Measurements from ENCODE around the gene GRIN2A.

GRIN2A gene

GRCh38 chr16:9965079-9965478, 217.1 kb downstream of the GRIN2A start:
- DNase-seq (ENCODE audit: low read depth): no peak

GRCh38 chr16:9964426-9964825, 217.8 kb downstream of the GRIN2A start:
- DNase-seq (ENCODE audit: low read depth): no peak

- no peak for DNase-seq (ENCODE audit: low read depth)
Measured at GRCh38 chr16:9957433-9957832, 224.8 kb downstream of the GRIN2A start.

GRCh38 chr16:9957002-9957401, 225.2 kb downstream of the GRIN2A start:
- no peak for DNase-seq (ENCODE audit: low read depth)

- no peak for DNase-seq (ENCODE audit: low read depth)
Measured at GRCh38 chr16:9955677-9956076, 226.6 kb downstream of the GRIN2A start.

- no peak for DNase-seq (ENCODE audit: low read depth)
Measured at GRCh38 chr16:9953908-9954570, 228.2 kb downstream of the GRIN2A start.

GRCh38 chr16:9950658-9951057, 231.6 kb downstream of the GRIN2A start:
- DNase-seq (ENCODE audit: low read depth): no peak

GRCh38 chr16:9949396-9949795, 232.8 kb downstream of the GRIN2A start:
- no peak for DNase-seq (ENCODE audit: low read depth)

GRCh38 chr16:9948933-9949332, 233.3 kb downstream of the GRIN2A start:
- DNase-seq (ENCODE audit: low read depth): no peak

GRCh38 chr16:9946022-9946720, 236.1 kb downstream of the GRIN2A start:
- no peak for DNase-seq (ENCODE audit: low read depth)

GRCh38 chr16:9943121-9943520, 239.1 kb downstream of the GRIN2A start:
- DNase-seq (ENCODE audit: low read depth): no peak

- DNase-seq (ENCODE audit: low read depth): no peak
Measured at GRCh38 chr16:9941245-9941644, 241.0 kb downstream of the GRIN2A start.

GRCh38 chr16:9934723-9935508, 247.3 kb downstream of the GRIN2A start:
- no peak for DNase-seq (ENCODE audit: low read depth)

GRCh38 chr16:9932919-9933653, 249.1 kb downstream of the GRIN2A start:
- no peak for DNase-seq (ENCODE audit: low read depth)

- DNase-seq (ENCODE audit: low read depth): no peak
Measured at GRCh38 chr16:9932000-9932399, 250.2 kb downstream of the GRIN2A start.

GRCh38 chr16:9929836-9930235, 252.4 kb downstream of the GRIN2A start:
- no peak for DNase-seq (ENCODE audit: low read depth)

GRCh38 chr16:9929313-9929712, 252.9 kb downstream of the GRIN2A start:
- DNase-seq (ENCODE audit: low read depth): no peak

GRCh38 chr16:9922441-9922840, 259.8 kb downstream of the GRIN2A start:
- peak; percentile 22 for DNase-seq (ENCODE audit: low read depth)

- DNase-seq (ENCODE audit: low read depth): no peak
Measured at GRCh38 chr16:9921997-9922396, 260.2 kb downstream of the GRIN2A start.

GRCh38 chr16:9919460-9919859, 262.8 kb downstream of the GRIN2A start:
- no peak for DNase-seq (ENCODE audit: low read depth)

GRCh38 chr16:9917691-9918090, 264.5 kb downstream of the GRIN2A start:
- no peak for DNase-seq (ENCODE audit: low read depth)

- no peak for DNase-seq (ENCODE audit: low read depth)
Measured at GRCh38 chr16:9913604-9914326, 268.5 kb downstream of the GRIN2A start.
